RWPE2 (cell line): ENCODE measurements around the gene EPX.

Source experiments
- ATAC-seq: fragments of 200-7000 bp; cut with Tn5 transposase; 3 replicates; pipeline ENCODE4 v1.9.1; 2021; ENCODE audit warnings: low read depth
- DNase-seq: peaks from one replicate; pipeline ENCODE4 v3.0.0-alpha.2; 2020; ENCODE audit warnings: low spot score
- H3K27ac ChIP-seq: fragments of 450-650 bp; 2 replicates; pipeline ENCODE4 v1.5.1; 2017; ENCODE audit warnings: mild to moderate bottlenecking; ENCODE audit not compliant: poor library complexity, severe bottlenecking
- H3K27me3 ChIP-seq: fragments of 250-450 bp; sonication (Bioruptor Pico); 2 replicates; pipeline ENCODE4 v1.5.1; 2021; ENCODE audit warnings: mild to moderate bottlenecking, moderate library complexity; ENCODE audit not compliant: insufficient read depth, poor library complexity, severe bottlenecking
- H3K36me3 ChIP-seq: fragments of 250-450 bp; sonication (Bioruptor Pico); 2 replicates; pipeline ENCODE4 v1.5.1; 2020; ENCODE audit warnings: low read depth, mild to moderate bottlenecking, moderate library complexity
- H3K4me1 ChIP-seq: fragments of 250-450 bp; sonication (Bioruptor Pico); 2 replicates; pipeline ENCODE4 v1.5.1; 2021; ENCODE audit warnings: mild to moderate bottlenecking, moderate library complexity; ENCODE audit not compliant: insufficient read depth, poor library complexity, severe bottlenecking
- H3K4me3 ChIP-seq: fragments of 250-450 bp; sonication (Bioruptor Pico); 2 replicates; pipeline ENCODE4 v1.5.1; 2021; ENCODE audit warnings: mild to moderate bottlenecking, moderate library complexity; ENCODE audit not compliant: severe bottlenecking
- H3K9me3 ChIP-seq: fragments of 250-450 bp; sonication (Bioruptor Pico); 2 replicates; pipeline ENCODE4 v1.5.1; 2021; ENCODE audit warnings: mild to moderate bottlenecking, moderate library complexity; ENCODE audit not compliant: severe bottlenecking
- CTCF ChIP-seq: fragments of 450-650 bp; IDR thresholded peaks from one replicate; pipeline ENCODE4 v1.5.1; 2017; ENCODE audit warnings: mild to moderate bottlenecking, moderate library complexity; ENCODE audit not compliant: poor library complexity, severe bottlenecking

The EPX gene

DNA sequence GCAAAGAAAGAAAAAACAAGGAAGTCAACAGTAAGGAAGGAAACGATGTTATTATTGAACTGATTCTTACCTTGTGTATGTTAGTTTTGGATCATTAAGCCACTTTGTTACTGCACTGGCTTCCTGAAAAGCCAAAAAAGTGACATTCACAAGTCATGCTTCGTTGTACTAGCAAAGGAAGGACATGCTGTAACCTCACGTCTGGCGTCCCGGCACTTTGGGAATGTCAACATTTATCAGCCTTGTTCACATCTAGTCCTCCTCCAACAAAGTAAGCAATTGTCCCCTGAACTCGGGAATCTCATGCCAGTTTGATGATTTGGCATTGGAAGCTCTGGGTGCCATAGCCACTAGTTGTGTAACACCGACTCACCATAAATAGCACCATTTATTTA lies 27.3 kb downstream of the EPX start:
- ATAC-seq (no peak), DNase-seq (no peak)
- Histone ChIP-seq H3K9me3 (no peaks in the 10 kb centered on the region), H3K27ac (no peak overlapping the region), H3K27me3 (no peaks in the 10 kb centered on the region), H3K36me3 (peaks cover 24% of the 10 kb centered on the region), H3K4me3 (peak overlapping the region; percentile 55), H3K4me1 (peaks cover 17% of the 10 kb centered on the region)
- no peak for TF ChIP-seq CTCF

- H3K4me1 ChIP-seq: peaks cover 17% of the 10 kb centered on the region
- TF ChIP-seq CTCF: no peak
- no peak overlapping the region for H3K4me3 ChIP-seq
- H3K27me3 ChIP-seq: no peaks in the 10 kb centered on the region
- no peaks in the 10 kb centered on the region for H3K9me3 ChIP-seq
- H3K27ac ChIP-seq: no peak overlapping the region
- DNase-seq (no peak), ATAC-seq (peak; percentile 85)
- no peaks in the 10 kb centered on the region for H3K36me3 ChIP-seq
Observed at GRCh38 chr17:58224315-58224714, 31.8 kb downstream of the EPX start.

GRCh38 chr17:58227733-58228132 lies 35.2 kb downstream of the EPX start:
- Histone ChIP-seq H3K36me3 (no peaks in the 10 kb centered on the region), H3K4me3 (no peak overlapping the region), H3K9me3 (no peaks in the 10 kb centered on the region), H3K27me3 (no peaks in the 10 kb centered on the region), H3K27ac (no peak overlapping the region), H3K4me1 (peaks cover 13% of the 10 kb centered on the region)
- TF ChIP-seq CTCF: no peak
- ATAC-seq: no peak
- no peak for DNase-seq

DNA sequence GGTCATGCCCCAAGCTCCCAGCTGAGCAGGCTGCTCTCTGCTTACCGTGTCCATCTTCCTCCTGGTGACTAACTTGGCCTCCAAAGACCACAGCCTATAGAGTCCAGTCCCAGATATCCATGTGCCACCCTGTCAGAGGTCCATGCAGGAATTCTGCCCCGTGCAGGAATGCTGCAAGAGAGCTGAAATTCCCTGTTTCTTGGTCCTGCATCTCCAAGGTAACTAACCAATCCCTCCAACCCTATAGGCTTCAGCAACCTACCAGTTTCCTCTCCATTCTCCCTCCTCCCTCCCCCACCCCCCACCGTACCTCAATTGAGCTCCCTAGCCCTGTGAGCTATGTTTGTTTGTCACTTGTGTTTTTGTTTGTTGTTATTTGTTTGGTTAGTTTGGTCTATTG lies 36.2 kb downstream of the EPX start:
- H3K4me1 ChIP-seq: peaks cover 10% of the 10 kb centered on the region
- H3K36me3 ChIP-seq: no peaks in the 10 kb centered on the region
- DNase-seq (no peak), ATAC-seq (no peak)
- TF ChIP-seq CTCF: no peak
- H3K9me3 ChIP-seq: no peaks in the 10 kb centered on the region
- no peak overlapping the region for H3K4me3 ChIP-seq
- H3K27me3 ChIP-seq: no peaks in the 10 kb centered on the region
- no peak overlapping the region for H3K27ac ChIP-seq

GRCh38 chr17:58229384-58229783 lies 36.9 kb downstream of the EPX start:
- Histone ChIP-seq H3K9me3 (no peaks in the 10 kb centered on the region), H3K36me3 (no peaks in the 10 kb centered on the region), H3K27me3 (no peaks in the 10 kb centered on the region), H3K4me3 (no peak overlapping the region), H3K4me1 (peaks cover 3% of the 10 kb centered on the region), H3K27ac (no peak overlapping the region)
- no peak for DNase-seq
- TF ChIP-seq CTCF: no peak
- ATAC-seq: no peak
